Spleen (tissue), 7 donors: ENCODE measurements around the gene PAXIP1.

Source experiments
- POLR2A ChIP-seq, 3 donors: fragments of 450-650 bp; IDR thresholded peaks; one replicate each; pipeline ENCODE4 v1.5.1; 2017; ENCODE audit warnings: antibody characterized with exemption in 3 of 3, mild to moderate bottlenecking in 1 of 3
- POLR2AphosphoS5 ChIP-seq, 3 donors: sonication (generic); formaldehyde crosslinking; IDR thresholded peaks; one replicate each; pipeline ENCODE4 v1.5.1; 2017; ENCODE audit warnings: antibody characterized with exemption in 3 of 3
- TF ChIP-seq, protein P1 (sequence below), 11 experiments: fragments of 200-600 bp in 7 of 11; fragments of 450-650 bp in 4 of 11; sonication (generic) in 4 of 11; IDR thresholded peaks in 8 of 11; conservative IDR thresholded peaks in 3 of 11; 1 replicate in 7 of 11; 2 replicates in 4 of 11; pipeline versions ENCODE4 v1.4.0 to v1.8.0; 2016 to 2021; ENCODE audit warnings: antibody characterized with exemption in 11 of 11, inconsistent platforms in 4 of 11, mild to moderate bottlenecking in 1 of 11
- donor health status: DM: no; HTN: no; CAD: no; lungs with moderate emphysema.
- donor health status: DM: no; HTN: no; CAD: no.
- donor health status: DM: no; HTN: no; CAD: no.

DNA sequence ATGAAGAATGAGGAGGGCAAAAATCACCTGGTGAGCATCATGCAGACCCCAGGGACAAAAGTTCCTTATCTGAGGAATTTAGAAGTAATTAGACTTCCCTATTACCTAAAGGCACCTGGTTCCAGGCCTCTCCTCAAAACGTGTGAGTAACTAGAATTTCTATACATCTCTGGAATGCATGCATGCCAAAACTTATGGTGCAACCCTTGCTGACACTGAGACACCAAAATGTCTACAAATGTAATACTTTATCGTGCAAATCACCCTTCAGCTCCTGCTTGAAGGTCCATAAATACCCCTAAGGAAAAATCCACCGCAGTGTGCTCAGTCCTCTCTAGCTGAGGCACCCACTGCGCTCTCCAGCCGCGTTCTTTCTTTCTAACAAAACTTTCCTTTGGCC, 84.2 kb downstream of the PAXIP1 start:
- TF ChIP-seq, protein P1, sequence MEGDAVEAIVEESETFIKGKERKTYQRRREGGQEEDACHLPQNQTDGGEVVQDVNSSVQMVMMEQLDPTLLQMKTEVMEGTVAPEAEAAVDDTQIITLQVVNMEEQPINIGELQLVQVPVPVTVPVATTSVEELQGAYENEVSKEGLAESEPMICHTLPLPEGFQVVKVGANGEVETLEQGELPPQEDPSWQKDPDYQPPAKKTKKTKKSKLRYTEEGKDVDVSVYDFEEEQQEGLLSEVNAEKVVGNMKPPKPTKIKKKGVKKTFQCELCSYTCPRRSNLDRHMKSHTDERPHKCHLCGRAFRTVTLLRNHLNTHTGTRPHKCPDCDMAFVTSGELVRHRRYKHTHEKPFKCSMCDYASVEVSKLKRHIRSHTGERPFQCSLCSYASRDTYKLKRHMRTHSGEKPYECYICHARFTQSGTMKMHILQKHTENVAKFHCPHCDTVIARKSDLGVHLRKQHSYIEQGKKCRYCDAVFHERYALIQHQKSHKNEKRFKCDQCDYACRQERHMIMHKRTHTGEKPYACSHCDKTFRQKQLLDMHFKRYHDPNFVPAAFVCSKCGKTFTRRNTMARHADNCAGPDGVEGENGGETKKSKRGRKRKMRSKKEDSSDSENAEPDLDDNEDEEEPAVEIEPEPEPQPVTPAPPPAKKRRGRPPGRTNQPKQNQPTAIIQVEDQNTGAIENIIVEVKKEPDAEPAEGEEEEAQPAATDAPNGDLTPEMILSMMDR (IDR thresholded peaks at IDR 0.05 in 8 of 11, conservative IDR thresholded peaks at IDR 0.05 in 3 of 11) = no peak
- no peak for TF ChIP-seq POLR2AphosphoS5 (IDR thresholded peaks at IDR 0.05)
- no peak for TF ChIP-seq POLR2A (IDR thresholded peaks at IDR 0.05)
